ENCODE measurements around the gene EPB41.

Gene EPB41

DNA sequence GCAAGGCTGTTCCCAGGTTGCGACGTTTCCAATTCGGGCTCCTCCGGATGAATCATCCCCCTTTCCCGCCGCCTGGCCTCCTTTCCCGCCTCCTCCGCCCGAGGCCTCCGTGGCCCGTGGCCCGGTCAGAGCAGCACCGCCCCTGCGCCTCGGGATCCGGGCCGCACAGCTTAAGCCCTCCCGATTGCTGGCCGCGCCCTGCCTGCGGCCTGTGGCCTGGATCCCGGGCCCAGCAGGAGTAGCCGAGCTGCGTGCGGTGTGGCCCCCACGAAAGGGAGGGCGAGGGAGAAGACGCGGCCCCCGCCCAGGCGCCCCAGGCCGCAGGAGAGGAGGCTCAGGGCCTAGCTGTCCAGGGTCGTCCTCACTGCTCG, 208.3 kb downstream of the EPB41 start:
- peak; percentile 41 for DNase-seq (ENCODE audit: low spot score)
- TF ChIP-seq, protein P1, sequence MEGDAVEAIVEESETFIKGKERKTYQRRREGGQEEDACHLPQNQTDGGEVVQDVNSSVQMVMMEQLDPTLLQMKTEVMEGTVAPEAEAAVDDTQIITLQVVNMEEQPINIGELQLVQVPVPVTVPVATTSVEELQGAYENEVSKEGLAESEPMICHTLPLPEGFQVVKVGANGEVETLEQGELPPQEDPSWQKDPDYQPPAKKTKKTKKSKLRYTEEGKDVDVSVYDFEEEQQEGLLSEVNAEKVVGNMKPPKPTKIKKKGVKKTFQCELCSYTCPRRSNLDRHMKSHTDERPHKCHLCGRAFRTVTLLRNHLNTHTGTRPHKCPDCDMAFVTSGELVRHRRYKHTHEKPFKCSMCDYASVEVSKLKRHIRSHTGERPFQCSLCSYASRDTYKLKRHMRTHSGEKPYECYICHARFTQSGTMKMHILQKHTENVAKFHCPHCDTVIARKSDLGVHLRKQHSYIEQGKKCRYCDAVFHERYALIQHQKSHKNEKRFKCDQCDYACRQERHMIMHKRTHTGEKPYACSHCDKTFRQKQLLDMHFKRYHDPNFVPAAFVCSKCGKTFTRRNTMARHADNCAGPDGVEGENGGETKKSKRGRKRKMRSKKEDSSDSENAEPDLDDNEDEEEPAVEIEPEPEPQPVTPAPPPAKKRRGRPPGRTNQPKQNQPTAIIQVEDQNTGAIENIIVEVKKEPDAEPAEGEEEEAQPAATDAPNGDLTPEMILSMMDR (IDR thresholded peaks at IDR 0.05; ENCODE audit: borderline replicate concordance, control extremely low read depth, extremely low read depth, insufficient read depth, missing control alignments), result no peak
- in situ Hi-C loops (cut with MboI; ENCODE audit: low sequenced_read_pairs, unreplicated experiment), result no loop called here

GRCh38 chr1:29123053-29123886, 208.9 kb downstream of the EPB41 start:
- peak; percentile 57 for DNase-seq (ENCODE audit: low spot score)
- in situ Hi-C loops (cut with MboI; ENCODE audit: low sequenced_read_pairs, unreplicated experiment), result no loop called here
- TF ChIP-seq, protein P1 (IDR thresholded peaks at IDR 0.05; ENCODE audit: borderline replicate concordance, control extremely low read depth, extremely low read depth, insufficient read depth, missing control alignments), result no peak

DNA sequence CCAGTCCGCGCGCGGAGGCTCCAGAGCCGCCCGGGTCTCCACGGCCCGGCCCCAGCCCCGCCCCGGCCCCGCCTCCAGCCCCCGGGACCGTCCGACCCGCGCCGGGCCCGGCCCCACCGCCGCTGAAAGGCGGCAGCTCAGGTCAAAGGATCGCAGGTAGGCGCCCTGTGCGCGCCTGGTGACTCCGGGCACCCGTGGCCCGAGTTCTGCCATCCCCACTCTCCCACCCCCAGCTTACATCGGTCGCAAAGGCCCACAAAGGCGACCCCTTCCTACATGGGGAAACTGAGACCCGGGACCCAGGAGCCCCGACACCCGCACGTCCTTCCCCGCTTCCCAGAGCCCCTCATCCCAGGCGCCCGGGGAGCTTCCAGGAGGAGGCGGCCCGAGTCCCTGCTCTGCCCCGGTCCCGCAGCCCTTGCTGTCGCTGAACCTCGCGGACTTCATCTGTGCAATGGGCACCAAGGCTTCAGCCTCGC, 209.6 kb downstream of the EPB41 start, which contains the start of gene TMEM200B:
TSS of gene TMEM200B (minus strand) at position 17 of the 479 bp plus-strand sequence. CDS start 2,075 bp downstream, outside the sequence.
- in situ Hi-C loops (cut with MboI; ENCODE audit: low sequenced_read_pairs, unreplicated experiment), result no loop called here
- DNase-seq (ENCODE audit: low spot score), result peak; percentile 54
- TF ChIP-seq, protein P1 (IDR thresholded peaks at IDR 0.05; ENCODE audit: borderline replicate concordance, control extremely low read depth, extremely low read depth, insufficient read depth, missing control alignments), result no peak

DNA sequence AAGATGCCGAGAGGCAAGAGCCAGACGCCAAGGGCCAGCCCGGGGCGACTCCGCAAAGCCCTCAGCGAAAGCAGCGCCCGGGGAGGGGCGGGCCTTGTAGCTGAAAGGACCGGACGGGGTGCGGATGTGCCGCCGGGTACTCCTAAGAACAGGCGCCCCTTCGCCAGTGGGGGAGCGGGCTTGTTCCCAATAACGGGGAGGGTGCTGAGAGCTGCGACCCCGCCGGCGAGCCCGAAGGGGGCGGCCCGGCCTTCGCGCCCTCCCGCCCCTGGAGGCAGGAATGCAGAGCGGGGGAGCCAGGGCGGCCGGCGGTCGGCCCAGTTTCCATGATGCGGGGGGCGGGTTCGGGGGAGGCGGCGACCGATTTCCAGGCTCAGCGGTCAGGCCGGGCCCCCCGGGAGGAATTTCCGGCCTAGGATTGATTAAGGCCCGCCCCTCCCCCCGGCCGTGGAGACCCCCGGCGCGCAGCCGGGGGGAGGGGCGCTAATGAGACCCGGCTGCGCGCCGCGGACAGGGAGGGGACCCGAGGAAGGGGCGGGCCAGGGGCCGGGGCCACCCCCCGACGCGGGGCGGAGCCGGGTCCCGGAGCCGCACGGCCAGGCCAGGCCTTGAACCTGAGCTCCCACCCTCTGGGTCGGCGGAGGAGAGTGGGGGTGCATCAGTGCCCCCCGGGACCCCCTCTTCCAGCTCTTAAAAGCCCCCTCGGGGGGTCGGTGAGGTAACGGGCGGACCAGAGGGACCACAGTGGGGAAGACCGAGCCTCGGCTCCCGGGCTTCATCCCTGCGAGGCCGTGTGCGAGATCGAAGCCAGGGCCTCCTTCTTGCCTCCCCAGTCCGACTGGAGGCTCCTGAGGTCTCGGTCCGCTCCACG, 210.2 kb downstream of the EPB41 start:
- TF ChIP-seq, protein P1 (IDR thresholded peaks at IDR 0.05; ENCODE audit: borderline replicate concordance, control extremely low read depth, extremely low read depth, insufficient read depth, missing control alignments), result no peak
- peak; percentile 87 for DNase-seq (ENCODE audit: low spot score)

GRCh38 chr1:29125237-29125641, 210.9 kb downstream of the EPB41 start:
- no peak for DNase-seq (ENCODE audit: low spot score)
- in situ Hi-C loops (cut with MboI; ENCODE audit: low sequenced_read_pairs, unreplicated experiment), result no loop called here
- TF ChIP-seq, protein P1 (IDR thresholded peaks at IDR 0.05; ENCODE audit: borderline replicate concordance, control extremely low read depth, extremely low read depth, insufficient read depth, missing control alignments), result no peak

More for the DNA sequence above, 210.2 kb downstream of the EPB41 start:
- in situ Hi-C loops (cut with MboI; ENCODE audit: low sequenced_read_pairs, unreplicated experiment), result no loop called here

GRCh38 chr1:29125788-29126187, 211.4 kb downstream of the EPB41 start:
- in situ Hi-C loops (cut with MboI; ENCODE audit: low sequenced_read_pairs, unreplicated experiment), result no loop called here
- DNase-seq (ENCODE audit: low spot score), result no peak
- TF ChIP-seq, protein P1 (IDR thresholded peaks at IDR 0.05; ENCODE audit: borderline replicate concordance, control extremely low read depth, extremely low read depth, insufficient read depth, missing control alignments), result no peak

Data from GM13976 (cell line).